Psoas muscle (tissue), 8 donors: ENCODE results near the gene MT1F. TPM values are rescaled to one million over a fixed set of nuclear protein-coding genes. Genes with fewer than 3 reads are reported as not detected.

Experiments
- ATAC-seq, 4 donors: fragments of 200-7000 bp; cut with Tn5 transposase; one replicate each; pipeline ENCODE4 v1.9.1; 2020; ENCODE audit warnings: moderate library complexity in 3 of 4, mild to moderate bottlenecking in 2 of 4
- DNase-seq, 2 donors: peaks; one replicate each; pipeline ENCODE4 v3.0.0-alpha.2; 2020
- H3K27ac ChIP-seq: fragments of 200-600 bp; one replicate; pipeline ENCODE4 v1.8.0; 2022
- H3K27me3 ChIP-seq, 3 donors: fragments of 200-600 bp in 1 of 3; one replicate each; pipeline versions ENCODE4 v1.6.1 to v1.8.0; 2013 to 2022; ENCODE audit warnings: low read length in 2 of 3, mild to moderate bottlenecking in 2 of 3, moderate library complexity in 1 of 3; ENCODE audit not compliant: insufficient read depth in 3 of 3
- H3K36me3 ChIP-seq, 2 donors: fragments of 200-600 bp in 1 of 2; one replicate each; pipeline versions ENCODE4 v1.6.1 to v1.8.0; 2013 to 2022; ENCODE audit warnings: low read depth in 1 of 2, mild to moderate bottlenecking in 1 of 2, moderate library complexity in 1 of 2; ENCODE audit not compliant: insufficient read depth in 1 of 2
- H3K4me1 ChIP-seq: fragments of 200-600 bp; one replicate; pipeline ENCODE4 v1.8.0; 2022
- H3K4me3 ChIP-seq: fragments of 200-600 bp; one replicate; pipeline ENCODE4 v1.8.0; 2022; ENCODE audit warnings: mild to moderate bottlenecking
- H3K9me3 ChIP-seq: fragments of 200-600 bp; one replicate; pipeline ENCODE4 v1.8.0; 2022
- CTCF ChIP-seq: fragments of 200-600 bp; IDR thresholded peaks from one replicate; pipeline ENCODE4 v1.8.0; 2022; ENCODE audit warnings: antibody characterized with exemption
- WGBS, 3 donors: extraction: QIAGEN DNeasy Blood & Tissue Kit; methylation state at CpG; one replicate each; pipeline versions ENCODE4 v1.1.6 to v1.1.7; 2013; 5-methylcytosine and 5-hydroxymethylcytosine counted together
- intact Hi-C, 2 donors: fragments of 100-400 bp; cut with DNase I; formaldehyde crosslinking; loops; one replicate each; pipeline versions ENCODE4 v1.11.0 to v1.14.2; 2022
- polyA plus RNA-seq, 3 donors: library from polyadenylated mRNA; stranded (reverse); fragments of 200-250 nt; gene quantifications; one replicate each; pipeline ENCODE4 v1.2.3, GENCODE V29; 2013
- total RNA-seq, 4 donors: library from RNA; stranded (reverse); fragmentation: NEBNext Ultra II Directional in 2 of 4; extraction: Animal tissue kit (Norgen Biotek cat#: 25700) in 2 of 4; gene quantifications; one replicate each; pipeline versions ENCODE4 v1.2.1 to v1.2.4, GENCODE V29; 2021 to 2023
- donor health status: healthy with polysubstance abuse.
- donor health status: DM: no; HTN: no; CAD: no; lungs with moderate emphysema.
- donor health status: Bipolar disorder and iron deficiency.
- donor health status: healthy.
- donor health status: DM: yes; HTN: yes; CAD: no.
- donor health status: DM: no; HTN: no; CAD: no.
- donor health status: DM: no; HTN: no; CAD: no.
- donor health status: DM: yes; HTN: yes; CAD: no.

MT1F gene
- total and polyA plus RNA-seq, 7 donors = 0.73 to 3.2 (median 1.2) TPM; not detected in 1

GRCh38 chr16:56643833-56644232, 13.9 kb upstream of the MT1F start:
- Histone ChIP-seq H3K27ac (no peak overlapping the region), H3K36me3 (no peaks in the 10 kb centered on the region), H3K4me1 (peaks cover 5% of the 10 kb centered on the region), H3K4me3 (no peak overlapping the region), H3K27me3 (peaks cover 0 to 6% (median 0%) of the 10 kb centered on the region in 3 donors), H3K9me3 (no peaks in the 10 kb centered on the region)
- ATAC-seq = no peak
- no peak for DNase-seq
- 50 to 62% (median 55%) methylated on average over 5 of the region's 5 CpGs for WGBS, 3 donors
- no peak for TF ChIP-seq CTCF
- intact Hi-C loops = loop anchor here in 1 of 2 donors (5.0 kb wide), 1 partner anchor 42 kb away; no protein-coding TSS in a partner anchor

- 93 to 100% (median 94%) methylated on average over 1 of the region's 1 CpG for WGBS, 3 donors
- H3K36me3 ChIP-seq = no peaks in the 10 kb centered on the region
- intact Hi-C loops = no loop called here
- H3K27ac ChIP-seq = no peak overlapping the region
- H3K4me1 ChIP-seq = peaks cover 5% of the 10 kb centered on the region
- DNase-seq = no peak
- H3K4me3 ChIP-seq = no peak overlapping the region
- TF ChIP-seq CTCF = no peak
- no peak for ATAC-seq
- H3K27me3 ChIP-seq = peaks cover 0 to 6% (median 0%) of the 10 kb centered on the region in 3 donors
- no peaks in the 10 kb centered on the region for H3K9me3 ChIP-seq
These were observed 12.4 kb upstream of the MT1F start for GRCh38 chr16:56645311-56645710.

- H3K36me3 ChIP-seq = no peaks in the 10 kb centered on the region
- TF ChIP-seq CTCF = no peak
- H3K27ac ChIP-seq = no peak overlapping the region
- ATAC-seq = no peak
- intact Hi-C loops = no loop called here
- no peaks in the 10 kb centered on the region for H3K9me3 ChIP-seq
- 0 to 3% (median 0%) methylated on average over 1 of the region's 1 CpG for WGBS, 3 donors
- no peak overlapping the region for H3K4me3 ChIP-seq
- DNase-seq = no peak
- peaks cover 0 to 6% (median 0%) of the 10 kb centered on the region in 3 donors for H3K27me3 ChIP-seq
- H3K4me1 ChIP-seq = peaks cover 5% of the 10 kb centered on the region
These were observed 11.9 kb upstream of the MT1F start for GRCh38 chr16:56645838-56646237.

- no peak for TF ChIP-seq CTCF
- Histone ChIP-seq H3K27ac (no peak overlapping the region), H3K4me3 (no peak overlapping the region), H3K4me1 (peaks cover 5% of the 10 kb centered on the region), H3K27me3 (peaks cover 0 to 6% (median 0%) of the 10 kb centered on the region in 3 donors), H3K9me3 (no peaks in the 10 kb centered on the region), H3K36me3 (no peaks in the 10 kb centered on the region)
- intact Hi-C loops = no loop called here
- 46 to 50% (median 50%) methylated on average over 30 to 33 of the region's 33 CpGs for WGBS, 3 donors
- ATAC-seq (no peak), DNase-seq (no peak)
These were observed 9.9 kb upstream of the MT1F start for GRCh38 chr16:56647641-56648431.
